Stimulated activated CD8-positive, alpha-beta memory T cell treated with anti-CD3 and anti-CD28 coated beads, Interleukin-7, amount 100 ng/mL, for 4 hours (primary cell): Measurements from ENCODE around the gene MAPK1.
"Not testable (repeated sequence)": the region's sequence is repeated elsewhere in the genome, so short reads cannot be mapped to it uniquely, and the experiment has no call there.

Experiments used
- DNase-seq, 2 donors: peaks; one replicate each; pipeline ENCODE4 v3.0.0-alpha.2; 2020; ENCODE audit warnings: low read depth in 2 of 2

Gene MAPK1

GRCh38 chr22:21845558-21846453 lies 21.6 kb downstream of the MAPK1 start:
- DNase-seq, result no peak

GRCh38 chr22:21842946-21843345 lies 24.5 kb downstream of the MAPK1 start:
- DNase-seq, result no peak

GRCh38 chr22:21841422-21841821 lies 26.0 kb downstream of the MAPK1 start:
- no peak for DNase-seq

GRCh38 chr22:21840236-21840823 lies 27.1 kb downstream of the MAPK1 start:
- DNase-seq, result no peak

GRCh38 chr22:21839765-21840140 lies 27.7 kb downstream of the MAPK1 start:
- DNase-seq, result no peak

- not testable (repeated sequence) for DNase-seq
Measured at GRCh38 chr22:21839104-21839764, 28.2 kb downstream of the MAPK1 start.

- DNase-seq, result no peak
Measured at GRCh38 chr22:21837248-21837979, 30.0 kb downstream of the MAPK1 start.

GRCh38 chr22:21836486-21836885 lies 31.0 kb downstream of the MAPK1 start:
- DNase-seq, result not testable (repeated sequence)

GRCh38 chr22:21835378-21835777 lies 32.1 kb downstream of the MAPK1 start:
- no peak for DNase-seq

- no peak for DNase-seq
Measured at GRCh38 chr22:21834869-21835268, 32.6 kb downstream of the MAPK1 start.

- DNase-seq, result no peak
Measured at GRCh38 chr22:21832291-21833290, 34.9 kb downstream of the MAPK1 start.

GRCh38 chr22:21829523-21829922 lies 37.9 kb downstream of the MAPK1 start:
- DNase-seq, result no peak

GRCh38 chr22:21828268-21828638 lies 39.2 kb downstream of the MAPK1 start:
- no peak for DNase-seq

GRCh38 chr22:21827628-21828267 lies 39.7 kb downstream of the MAPK1 start:
- no peak for DNase-seq

- no peak for DNase-seq
Measured at GRCh38 chr22:21826204-21826603, 41.2 kb downstream of the MAPK1 start.

GRCh38 chr22:21824962-21825361 lies 42.5 kb downstream of the MAPK1 start:
- DNase-seq, result not testable (repeated sequence)

- DNase-seq, result no peak
Measured at GRCh38 chr22:21824445-21824912, 43.0 kb downstream of the MAPK1 start.

- no peak for DNase-seq
Measured at GRCh38 chr22:21823740-21824444, 43.6 kb downstream of the MAPK1 start.

GRCh38 chr22:21819183-21819770 lies 48.2 kb downstream of the MAPK1 start:
- no peak for DNase-seq
